CD8-positive, alpha-beta memory T cell (primary cell): ENCODE data around the gene UVSSA. TPM values are rescaled to one million over a fixed set of nuclear protein-coding genes. Genes with fewer than 3 reads are reported as not detected.
"Not testable (repeated sequence)": the region's sequence is repeated elsewhere in the genome, so short reads cannot be mapped to it uniquely, and the experiment has no call there.

ENCODE experiments used
- CTCF ChIA-PET: fragments of 350-600 bp; sonication (Branson Sonifier 250); formaldehyde crosslinking; loops from one replicate; lab custom pipeline; 2021; ENCODE audit warnings: antibody characterized with exemption; lab: Charles Lee
- POLR2A ChIA-PET: fragments of 350-600 bp; sonication (Branson Sonifier 250); formaldehyde crosslinking; loops from one replicate; lab custom pipeline; 2021; ENCODE audit warnings: antibody characterized with exemption; lab: Charles Lee
- DNase-seq, 5 donors: peaks; one replicate each; pipeline versions ENCODE4 v3.0.0 to v3.0.0-alpha.2; 2020 to 2022; ENCODE audit warnings: mixed read lengths in 1 of 5
- H3K27ac ChIP-seq: one replicate; pipeline ENCODE4 v1.7.0; 2013; ENCODE audit warnings: low read depth, mild to moderate bottlenecking, low read length, moderate library complexity
- H3K27me3 ChIP-seq: 2 replicates; pipeline ENCODE4 v1.7.0; 2013; ENCODE audit warnings: low read length, mild to moderate bottlenecking; ENCODE audit not compliant: insufficient read depth, poor library complexity, severe bottlenecking
- H3K36me3 ChIP-seq: 2 replicates; pipeline ENCODE4 v1.7.0; 2013; ENCODE audit warnings: mild to moderate bottlenecking, low read length, moderate library complexity; ENCODE audit not compliant: insufficient read depth
- H3K4me1 ChIP-seq: 2 replicates; pipeline ENCODE4 v1.7.0; 2013; ENCODE audit warnings: mild to moderate bottlenecking, low read length, moderate library complexity; ENCODE audit not compliant: insufficient read depth
- H3K4me3 ChIP-seq: 2 replicates; pipeline ENCODE4 v1.7.0; 2013; ENCODE audit warnings: mild to moderate bottlenecking, low read length
- H3K9me3 ChIP-seq: 2 replicates; pipeline ENCODE4 v1.7.0; 2013; ENCODE audit warnings: mild to moderate bottlenecking, low read length
- H3K27ac Mint-ChIP-seq, 8 donors: one replicate each; pipeline ENCODE4 v1.8.0; 2020 to 2021; ENCODE audit warnings: mixed read lengths in 8 of 8, mild to moderate bottlenecking in 6 of 8, inconsistent platforms in 3 of 8, moderate library complexity in 3 of 8
- H3K27me3 Mint-ChIP-seq, 2 donors: one replicate each; pipeline ENCODE4 v1.8.0; 2020 to 2021; ENCODE audit warnings: mixed read lengths in 2 of 2, mild to moderate bottlenecking in 1 of 2, moderate library complexity in 1 of 2
- H3K36me3 Mint-ChIP-seq, 3 donors: one replicate each; pipeline ENCODE4 v1.8.0; 2020 to 2021; ENCODE audit warnings: mixed read lengths in 3 of 3, inconsistent platforms in 1 of 3, mild to moderate bottlenecking in 1 of 3
- H3K4me1 Mint-ChIP-seq, 3 donors: one replicate each; pipeline ENCODE4 v1.8.0; 2020 to 2021; ENCODE audit warnings: mixed read lengths in 3 of 3, inconsistent platforms in 1 of 3, mild to moderate bottlenecking in 1 of 3
- H3K4me3 Mint-ChIP-seq, 7 donors: one replicate each; pipeline ENCODE4 v1.8.0; 2020 to 2021; ENCODE audit warnings: mixed read lengths in 7 of 7, mild to moderate bottlenecking in 6 of 7, moderate library complexity in 4 of 7, inconsistent platforms in 2 of 7
- H3K9me3 Mint-ChIP-seq, 5 donors: one replicate each; pipeline ENCODE4 v1.8.0; 2020 to 2022; ENCODE audit warnings: mixed read lengths in 5 of 5, mild to moderate bottlenecking in 3 of 5, moderate library complexity in 2 of 5, inconsistent platforms in 1 of 5
- polyA plus RNA-seq: library from polyadenylated mRNA; unstranded; fragments of 300-500 nt; fragmentation: Illumina TruSeq; gene quantifications from one replicate; pipeline ENCODE4 v1.2.3, GENCODE V29; 2021
- total RNA-seq, 2 experiments: library from RNA; stranded (reverse); gene quantifications; one replicate each; pipeline ENCODE4 v1.2.3, GENCODE V29; 2021

Gene UVSSA
- total and polyA plus RNA-seq, 3 experiments from 2014 or later = 6.9 to 19.0 (median 16.8) TPM

DNA sequence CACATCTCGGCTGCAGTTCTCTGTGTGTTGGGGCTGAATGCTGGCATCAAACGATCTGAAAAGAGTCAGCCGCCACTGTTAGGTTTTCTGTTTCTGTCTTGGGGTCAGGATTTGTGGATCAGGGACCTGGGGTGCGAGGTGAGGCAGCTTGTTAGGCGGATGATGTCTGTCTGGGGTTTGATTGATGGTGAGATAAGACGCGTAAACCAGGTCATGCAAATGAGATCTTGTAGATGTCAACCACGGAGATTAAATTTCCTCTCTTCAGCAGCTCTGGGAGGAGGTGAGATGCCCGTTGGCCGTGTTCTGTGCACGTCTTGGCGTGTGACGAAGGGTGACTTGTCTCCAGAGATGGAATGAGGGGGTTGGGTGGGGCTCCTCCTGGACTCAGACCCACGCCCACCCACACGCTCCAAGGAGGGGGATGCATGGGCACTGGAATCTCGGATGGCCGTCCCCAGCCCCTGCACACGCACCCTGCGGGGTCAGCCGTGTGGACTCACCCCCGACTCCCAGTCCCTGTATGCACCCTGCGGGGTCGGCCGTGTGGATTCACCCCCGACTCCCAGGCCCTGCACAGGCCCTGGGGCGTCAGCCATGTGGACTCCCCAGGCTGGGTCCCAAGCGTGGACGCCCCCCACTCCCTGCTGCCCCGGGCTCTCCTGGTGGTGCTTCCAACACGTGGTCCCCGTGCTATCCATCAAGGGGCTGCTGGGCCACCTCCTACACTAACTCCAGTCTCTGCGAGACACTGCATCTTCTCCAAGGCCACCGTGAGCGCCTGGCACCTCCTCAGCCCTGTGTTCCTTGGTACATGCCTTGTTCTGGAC, 16.0 kb upstream of the UVSSA start:
- peaks cover 0 to 3% (median 0%) of the 10 kb centered on the region in 5 donors for H3K9me3 Mint-ChIP-seq
- H3K4me1 ChIP-seq = peaks cover 37% of the 10 kb centered on the region
- H3K4me3 Mint-ChIP-seq = peak overlapping the region; percentile 62 to 87 (median 74)
- peaks cover 4 to 60% (median 7%) of the 10 kb centered on the region in 3 donors for H3K36me3 Mint-ChIP-seq
- DNase-seq = peak; percentile 40 to 88 (median 70)
- peak overlapping the region; percentile 38 for H3K27ac ChIP-seq
- ChIA-PET CTCF (interaction anchor here (0.8 to 2.6 kb wide), 6 partner anchors 10 to 274 kb away, joined by 3 to 12 read pairs (median 4); partner anchors contain the start of gene UVSSA), POLR2A (interaction anchor here (1.0 to 2.2 kb wide), 2 partner anchors 15 to 129 kb away, joined by 5 to 13 read pairs; partner anchors contain the start of gene UVSSA)
- peaks cover 29 to 41% (median 40%) of the 10 kb centered on the region in 3 donors for H3K4me1 Mint-ChIP-seq
- H3K27me3 Mint-ChIP-seq = no peaks in the 10 kb centered on the region
- no peaks in the 10 kb centered on the region for H3K9me3 ChIP-seq
- H3K36me3 ChIP-seq = peaks cover 5% of the 10 kb centered on the region
- no peaks in the 10 kb centered on the region for H3K27me3 ChIP-seq
- no peak overlapping the region for H3K4me3 ChIP-seq
- H3K27ac Mint-ChIP-seq = peak overlapping the region; percentile 82 to 100 (median 98)

DNA sequence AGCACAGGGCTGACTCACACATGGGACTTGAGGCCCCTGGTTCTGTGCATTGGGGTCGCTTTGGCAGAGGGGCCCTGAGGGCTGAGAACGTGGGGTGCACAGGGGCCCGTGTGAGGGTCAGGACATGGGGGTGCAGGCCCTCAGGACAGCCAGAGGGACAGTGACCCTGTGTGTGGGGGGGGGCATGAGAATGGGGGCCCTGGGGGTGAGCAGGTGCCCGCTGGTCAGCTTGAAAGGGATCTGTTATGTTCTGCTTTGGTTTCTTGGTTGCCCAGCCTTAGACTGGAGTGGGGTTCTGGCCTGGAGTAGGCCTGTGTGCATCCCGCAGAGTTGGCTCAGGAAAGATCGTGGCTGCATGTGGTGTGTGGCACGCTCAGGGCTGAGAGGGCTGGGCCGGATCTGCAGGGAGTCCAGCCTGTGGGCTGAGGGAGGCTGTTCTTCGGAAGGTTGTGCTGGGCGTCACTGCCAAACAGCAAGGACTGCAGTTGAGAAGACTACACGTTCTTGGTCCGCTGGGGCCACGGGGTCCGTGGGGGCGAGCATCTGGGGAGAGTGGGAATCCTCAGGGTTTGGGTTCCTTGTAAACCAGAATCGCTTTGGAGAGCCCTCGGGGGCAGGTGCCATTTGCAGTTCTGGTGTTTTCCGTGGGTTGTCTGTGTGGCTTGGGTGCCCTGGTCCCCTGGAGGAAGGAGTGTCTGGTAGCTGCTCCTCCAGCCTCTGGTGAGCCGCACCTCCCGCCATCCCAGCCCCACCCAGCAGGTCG, 15.2 kb upstream of the UVSSA start:
- Histone ChIP-seq H3K27me3 (no peaks in the 10 kb centered on the region), H3K4me1 (peaks cover 37% of the 10 kb centered on the region), H3K4me3 (no peak overlapping the region), H3K27ac (no peak overlapping the region), H3K9me3 (no peaks in the 10 kb centered on the region), H3K36me3 (peaks cover 12% of the 10 kb centered on the region)
- POLR2A ChIA-PET = no interaction called here
- H3K27ac Mint-ChIP-seq = peak overlapping the region; percentile 50 to 99 (median 90)
- CTCF ChIA-PET = interaction anchor here (0.6 to 1.8 kb wide), 2 partner anchors 14 to 15 kb away, joined by 6 to 8 read pairs; partner anchors contain the start of gene UVSSA
- peaks cover 31 to 46% (median 44%) of the 10 kb centered on the region in 3 donors for H3K4me1 Mint-ChIP-seq
- peaks cover 0 to 3% (median 0%) of the 10 kb centered on the region in 5 donors for H3K9me3 Mint-ChIP-seq
- peaks cover 4 to 60% (median 12%) of the 10 kb centered on the region in 3 donors for H3K36me3 Mint-ChIP-seq
- H3K27me3 Mint-ChIP-seq = no peaks in the 10 kb centered on the region
- peak overlapping the region in 5 of 7 donors; percentile 27 to 67 (median 39) for H3K4me3 Mint-ChIP-seq
- peak in 1 of 5 donors; percentile 33 for DNase-seq

DNA sequence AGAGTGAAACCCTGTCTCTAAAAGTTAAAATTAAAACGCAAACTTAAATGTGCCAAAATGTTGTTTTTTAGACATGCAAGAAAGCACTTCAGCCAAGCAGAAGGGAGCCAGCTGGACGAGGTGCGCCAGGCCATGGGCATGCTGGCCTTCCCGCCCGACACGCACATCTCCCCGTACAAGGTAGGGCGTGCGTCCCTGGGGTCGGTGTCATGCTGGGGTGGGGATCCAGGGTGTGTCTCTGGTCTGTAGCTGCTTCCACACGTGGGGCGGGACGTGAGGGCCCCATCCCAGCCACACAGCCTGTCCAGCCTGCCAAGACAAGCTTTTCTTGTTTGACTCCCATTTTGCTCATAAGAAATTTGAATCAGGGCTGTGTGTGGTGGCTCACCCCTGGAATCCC, 14.3 kb upstream of the UVSSA start:
- Histone ChIP-seq H3K27me3 (no peaks in the 10 kb centered on the region), H3K36me3 (peaks cover 21% of the 10 kb centered on the region), H3K4me3 (no peak overlapping the region), H3K27ac (no peak overlapping the region), H3K4me1 (peaks cover 37% of the 10 kb centered on the region), H3K9me3 (no peaks in the 10 kb centered on the region)
- Mint-ChIP-seq H3K4me3 (no peak overlapping the region), H3K27ac (peak overlapping the region in 4 of 8 donors; percentile 58 to 91 (median 89)), H3K36me3 (peaks cover 11 to 64% (median 21%) of the 10 kb centered on the region in 3 donors), H3K4me1 (peaks cover 31 to 53% (median 49%) of the 10 kb centered on the region in 3 donors), H3K9me3 (peaks cover 0 to 3% (median 0%) of the 10 kb centered on the region in 5 donors), H3K27me3 (no peaks in the 10 kb centered on the region)
- peak in 1 of 5 donors; percentile 44 for DNase-seq
- CTCF ChIA-PET = interaction anchor here (0.6 to 1.8 kb wide), 2 partner anchors 13 to 14 kb away, joined by 6 to 8 read pairs; partner anchors contain the start of gene UVSSA
- POLR2A ChIA-PET = no interaction called here

DNA sequence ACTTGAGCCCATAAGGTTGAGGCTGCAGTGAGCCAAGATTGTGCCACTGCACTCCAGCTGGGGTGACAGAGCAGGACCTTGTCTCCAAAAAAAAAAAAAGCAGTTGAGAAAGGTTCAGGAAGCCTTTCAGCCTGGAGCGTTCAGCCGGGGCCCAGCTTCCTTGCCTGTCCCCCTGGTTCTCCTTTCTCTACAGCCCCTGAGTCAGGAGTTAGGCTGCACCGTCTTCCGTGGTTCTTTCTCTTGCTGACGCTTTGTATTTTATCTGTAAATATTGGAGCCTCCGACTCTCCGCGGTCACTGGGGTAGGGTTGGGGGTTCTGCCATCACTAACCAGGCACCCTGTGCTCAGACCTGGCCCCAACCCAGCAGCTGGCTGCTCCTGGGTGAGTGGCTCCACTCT, 13.8 kb upstream of the UVSSA start:
- no peaks in the 10 kb centered on the region for H3K27me3 ChIP-seq
- no peak overlapping the region for H3K27ac ChIP-seq
- no peak overlapping the region for H3K4me3 ChIP-seq
- DNase-seq = no peak
- H3K4me1 Mint-ChIP-seq = peaks cover 31 to 54% (median 50%) of the 10 kb centered on the region in 3 donors
- no peaks in the 10 kb centered on the region for H3K9me3 ChIP-seq
- no peak overlapping the region for H3K4me3 Mint-ChIP-seq
- peaks cover 0 to 3% (median 0%) of the 10 kb centered on the region in 5 donors for H3K9me3 Mint-ChIP-seq
- peaks cover 14 to 65% (median 24%) of the 10 kb centered on the region in 3 donors for H3K36me3 Mint-ChIP-seq
- POLR2A ChIA-PET = no interaction called here
- no peaks in the 10 kb centered on the region for H3K27me3 Mint-ChIP-seq
- H3K36me3 ChIP-seq = peaks cover 26% of the 10 kb centered on the region
- CTCF ChIA-PET = interaction anchor here (1.8 kb wide), 1 partner anchor 13 kb away, joined by 8 read pairs; the partner anchor contains the start of gene UVSSA
- H3K27ac Mint-ChIP-seq = no peak overlapping the region
- peaks cover 37% of the 10 kb centered on the region for H3K4me1 ChIP-seq

DNA sequence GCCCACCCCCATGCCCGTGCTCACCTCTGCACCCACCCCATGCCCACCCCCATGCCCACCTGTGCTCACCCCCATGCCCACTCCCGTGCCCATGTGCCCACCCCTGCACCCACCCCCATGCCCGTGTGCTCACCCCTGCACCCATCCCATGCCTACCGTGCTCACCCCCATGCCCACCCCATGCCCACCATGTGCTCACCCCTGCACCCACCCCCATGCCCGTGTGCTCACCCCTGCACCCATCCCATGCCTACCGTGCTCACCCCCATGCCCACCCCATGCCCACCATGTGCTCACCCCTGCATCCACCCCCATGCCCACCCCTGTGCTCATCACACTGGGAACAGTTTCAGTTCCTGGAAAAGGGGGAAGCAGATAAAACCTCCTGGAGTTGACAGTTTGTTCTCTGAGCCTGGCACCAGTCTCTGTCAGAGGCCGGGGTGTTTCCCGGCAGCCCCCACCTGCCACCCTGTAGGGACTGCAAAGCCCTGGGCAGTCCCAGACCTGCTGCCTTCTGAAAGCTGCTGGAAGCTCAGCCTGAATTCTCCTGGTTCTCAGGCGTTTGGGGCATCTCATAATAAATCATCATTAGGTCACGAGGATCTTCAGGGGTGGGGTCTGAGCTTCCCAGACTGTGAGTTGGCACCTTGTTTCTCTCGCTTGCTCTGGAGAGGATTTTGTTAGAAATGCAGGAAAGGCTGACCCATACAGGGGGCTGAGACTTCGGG, 13.0 kb upstream of the UVSSA start:
- H3K9me3 Mint-ChIP-seq, POLR2A ChIA-PET, H3K27ac ChIP-seq, H3K9me3 ChIP-seq, H3K27me3 ChIP-seq, DNase-seq, H3K4me3 ChIP-seq, H3K27me3 Mint-ChIP-seq: not testable (repeated sequence)
- peak overlapping the region in 7 of 8 donors; percentile 18 to 94 (median 64) for H3K27ac Mint-ChIP-seq
- CTCF ChIA-PET = interaction anchor here (1.4 kb wide), 1 partner anchor 18 kb away, joined by 3 read pairs; no protein-coding TSS in a partner anchor
- H3K4me1 ChIP-seq = peaks cover 32% of the 10 kb centered on the region
- peak overlapping the region in 1 of 7 donors; percentile 36 for H3K4me3 Mint-ChIP-seq
- peaks cover 29 to 52% (median 49%) of the 10 kb centered on the region in 3 donors for H3K4me1 Mint-ChIP-seq
- peaks cover 15 to 66% (median 25%) of the 10 kb centered on the region in 3 donors for H3K36me3 Mint-ChIP-seq
- H3K36me3 ChIP-seq = peaks cover 30% of the 10 kb centered on the region

DNA sequence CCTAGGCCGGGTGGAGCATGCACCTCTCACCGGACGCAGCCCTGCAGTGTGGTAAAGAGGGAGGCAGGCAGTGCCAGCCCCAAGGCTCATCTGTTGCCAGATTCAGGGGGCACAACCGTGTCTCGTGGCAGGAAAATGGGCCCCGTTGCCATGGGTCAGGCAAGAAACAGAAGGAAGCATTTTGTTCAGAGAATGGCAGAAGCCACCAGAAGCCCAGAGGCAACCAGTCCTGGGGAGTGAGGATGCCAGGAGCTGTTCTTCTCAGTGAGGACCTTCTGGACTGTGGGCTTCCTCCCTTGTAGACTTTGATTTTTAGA, 12.5 kb upstream of the UVSSA start:
- Mint-ChIP-seq H3K36me3 (peaks cover 15 to 66% (median 25%) of the 10 kb centered on the region in 3 donors), H3K9me3 (peaks cover 0 to 3% (median 0%) of the 10 kb centered on the region in 5 donors), H3K27me3 (peaks cover 0 to 1% of the 10 kb centered on the region in 2 donors), H3K27ac (peak overlapping the region in 7 of 8 donors; percentile 18 to 94 (median 81)), H3K4me3 (no peak overlapping the region), H3K4me1 (peaks cover 24 to 47% (median 43%) of the 10 kb centered on the region in 3 donors)
- DNase-seq = no peak
- Histone ChIP-seq H3K27me3 (no peaks in the 10 kb centered on the region), H3K4me1 (peaks cover 27% of the 10 kb centered on the region), H3K27ac (no peak overlapping the region), H3K4me3 (no peak overlapping the region), H3K36me3 (peaks cover 35% of the 10 kb centered on the region), H3K9me3 (no peaks in the 10 kb centered on the region)
- ChIA-PET POLR2A (no interaction called here), CTCF (interaction anchor here (1.4 kb wide), 1 partner anchor 18 kb away, joined by 3 read pairs; no protein-coding TSS in a partner anchor)
